GM13976 (cell line): Measurements from ENCODE around the gene MISP3.
"Not testable (repeated sequence)": the region's sequence is repeated elsewhere in the genome, so short reads cannot be mapped to it uniquely, and the experiment has no call there.

Source experiments
- DNase-seq: peaks from one replicate; pipeline ENCODE4 v3.0.0; 2012; ENCODE audit warnings: low spot score
- in situ Hi-C: fragments of 300-500 bp; cut with MboI; formaldehyde crosslinking; loops from one replicate; pipeline ENCODE4 v1.12.0; 2022; ENCODE audit warnings: low sequenced_read_pairs, mixed read lengths, inconsistent platforms; ENCODE audit not compliant: unreplicated experiment
- TF ChIP-seq, protein P1 (sequence below): IDR thresholded peaks from 2 replicates; pipeline ENCODE4 v1.5.1; 2012; ENCODE audit warnings: borderline replicate concordance, mild to moderate bottlenecking; ENCODE audit not compliant: insufficient read depth; ENCODE audit errors: extremely low read depth, missing control alignments, control extremely low read depth

The MISP3 gene

GRCh38 chr19:14031719-14032480 is 40.7 kb upstream of the MISP3 start, which contains the start of gene IL27RA:
Gene IL27RA (plus strand): TSS chr19:14031762. CDS start chr19:14031873, 111 bp downstream.
- TF ChIP-seq, protein P1, sequence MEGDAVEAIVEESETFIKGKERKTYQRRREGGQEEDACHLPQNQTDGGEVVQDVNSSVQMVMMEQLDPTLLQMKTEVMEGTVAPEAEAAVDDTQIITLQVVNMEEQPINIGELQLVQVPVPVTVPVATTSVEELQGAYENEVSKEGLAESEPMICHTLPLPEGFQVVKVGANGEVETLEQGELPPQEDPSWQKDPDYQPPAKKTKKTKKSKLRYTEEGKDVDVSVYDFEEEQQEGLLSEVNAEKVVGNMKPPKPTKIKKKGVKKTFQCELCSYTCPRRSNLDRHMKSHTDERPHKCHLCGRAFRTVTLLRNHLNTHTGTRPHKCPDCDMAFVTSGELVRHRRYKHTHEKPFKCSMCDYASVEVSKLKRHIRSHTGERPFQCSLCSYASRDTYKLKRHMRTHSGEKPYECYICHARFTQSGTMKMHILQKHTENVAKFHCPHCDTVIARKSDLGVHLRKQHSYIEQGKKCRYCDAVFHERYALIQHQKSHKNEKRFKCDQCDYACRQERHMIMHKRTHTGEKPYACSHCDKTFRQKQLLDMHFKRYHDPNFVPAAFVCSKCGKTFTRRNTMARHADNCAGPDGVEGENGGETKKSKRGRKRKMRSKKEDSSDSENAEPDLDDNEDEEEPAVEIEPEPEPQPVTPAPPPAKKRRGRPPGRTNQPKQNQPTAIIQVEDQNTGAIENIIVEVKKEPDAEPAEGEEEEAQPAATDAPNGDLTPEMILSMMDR, result peak; percentile 79
- peak; percentile 86 for DNase-seq
- in situ Hi-C loops, result no loop called here

DNA sequence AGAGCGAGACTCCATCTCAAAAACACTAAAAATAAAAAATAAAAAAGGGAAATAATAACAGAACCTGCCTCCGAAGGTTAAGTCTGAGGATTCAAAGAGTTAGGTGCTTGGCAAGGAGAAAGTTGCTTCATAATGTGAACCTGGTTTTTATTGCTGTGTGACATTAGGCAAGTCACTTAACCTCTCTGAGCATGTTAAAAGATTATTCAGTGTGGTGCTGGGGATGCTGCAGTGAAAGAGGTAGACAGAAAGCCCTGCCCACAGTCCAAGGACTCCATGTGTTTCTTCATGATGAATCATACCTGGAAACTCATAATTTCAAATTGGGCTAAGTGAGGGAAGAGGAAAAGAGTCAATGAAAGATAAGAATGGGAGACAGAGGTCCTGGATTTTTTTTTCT is 38.6 kb upstream of the MISP3 start:
- TF ChIP-seq, protein P1, result no peak
- peak; percentile 1 for DNase-seq
- in situ Hi-C loops, result no loop called here

GRCh38 chr19:14035159-14035558 is 37.4 kb upstream of the MISP3 start:
- in situ Hi-C loops, result not testable (repeated sequence)
- DNase-seq, result peak; percentile 1

GRCh38 chr19:14035706-14036105 is 36.9 kb upstream of the MISP3 start:
- TF ChIP-seq, protein P1, result no peak
- in situ Hi-C loops, result no loop called here
- DNase-seq, result no peak

GRCh38 chr19:14039181-14039580 is 33.4 kb upstream of the MISP3 start:
- TF ChIP-seq, protein P1, result no peak
- no peak for DNase-seq
- in situ Hi-C loops, result no loop called here

- in situ Hi-C loops, result not testable (repeated sequence)
- DNase-seq, result peak; percentile 66
- TF ChIP-seq, protein P1, result peak; percentile 27
Observed at GRCh38 chr19:14042659-14043608, 29.7 kb upstream of the MISP3 start.

DNA sequence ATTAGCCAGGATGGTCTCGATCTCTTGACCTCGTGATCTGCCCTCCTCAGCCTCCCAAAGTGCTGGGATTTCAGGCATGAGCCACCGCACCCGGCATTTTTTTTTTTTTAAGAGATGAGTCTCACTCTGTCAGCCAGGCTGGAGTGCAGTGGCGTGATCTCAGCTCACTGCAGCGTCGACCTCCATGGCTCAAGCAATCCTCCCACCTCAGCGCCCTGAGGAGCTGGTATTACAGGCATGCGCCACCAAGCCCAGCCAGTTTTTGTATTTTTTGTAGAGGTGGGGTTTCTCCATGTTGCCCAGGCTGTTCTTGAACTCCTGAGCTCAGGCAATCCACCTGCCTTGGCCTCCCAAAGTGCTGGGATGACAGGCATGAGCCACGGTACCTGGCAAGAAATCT is 24.7 kb upstream of the MISP3 start:
- in situ Hi-C loops, result not testable (repeated sequence)

More for the DNA sequence above, 24.7 kb upstream of the MISP3 start:
- DNase-seq, result not testable (repeated sequence)
